ENCODE results near the gene ZC3H12C.
A peak's percentile ranks its signal among the peaks of the same experiment; 100 is the strongest.

Gene ZC3H12C

DNA sequence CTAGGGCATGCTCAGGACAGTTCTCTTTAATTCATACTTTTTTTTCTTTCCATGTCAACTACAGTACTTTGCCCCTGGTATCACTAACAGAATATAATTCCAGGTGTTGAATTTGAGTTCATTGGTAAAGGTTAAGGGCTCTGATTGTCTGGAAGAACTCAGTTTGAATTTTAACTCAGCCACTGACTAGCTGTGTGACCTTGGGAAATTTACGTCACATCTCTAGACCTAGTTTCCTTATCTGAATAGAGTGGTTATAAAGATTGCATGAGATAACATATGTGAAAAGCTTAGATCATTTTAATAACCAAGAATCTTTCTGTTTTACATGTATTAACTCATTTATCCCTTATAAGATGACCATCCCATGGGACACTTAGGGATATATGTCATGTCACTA is 15.8 kb upstream of the ZC3H12C start:
- DNase-seq (ENCODE audit: low spot score) = no peak

GRCh38 chr11:110077831-110078325 is 15.3 kb upstream of the ZC3H12C start:
- DNase-seq (ENCODE audit: low spot score) = no peak

DNA sequence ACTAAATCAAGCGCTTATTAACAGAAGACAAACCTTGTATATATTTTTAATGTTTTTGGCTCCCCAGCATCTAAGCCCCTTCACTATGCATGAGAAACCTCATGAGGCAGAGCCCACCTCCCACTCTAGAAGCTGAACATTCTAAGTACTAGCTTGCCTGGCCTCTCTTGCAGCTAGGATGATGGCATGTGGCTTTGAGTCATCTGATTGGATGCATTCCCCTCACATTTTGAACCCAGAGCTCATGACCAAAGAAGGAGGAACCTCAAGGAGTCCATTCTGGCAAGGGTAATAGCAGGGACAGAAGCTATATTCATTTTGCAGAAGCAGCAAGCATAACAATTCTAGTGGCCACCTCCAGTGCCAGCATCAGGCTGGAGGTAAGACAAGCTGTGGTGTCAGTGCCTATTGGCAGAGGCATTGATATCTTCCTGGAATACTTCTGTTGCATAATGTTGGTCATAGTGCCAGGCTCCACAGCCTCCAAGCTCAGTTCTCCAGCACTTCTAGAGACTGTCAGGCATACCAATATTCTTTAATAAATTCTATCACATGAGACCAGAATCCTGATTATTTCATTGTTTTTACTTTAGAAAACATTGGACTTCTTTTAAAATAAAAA is 14.2 kb upstream of the ZC3H12C start:
- no peak for DNase-seq (ENCODE audit: low spot score)

DNA sequence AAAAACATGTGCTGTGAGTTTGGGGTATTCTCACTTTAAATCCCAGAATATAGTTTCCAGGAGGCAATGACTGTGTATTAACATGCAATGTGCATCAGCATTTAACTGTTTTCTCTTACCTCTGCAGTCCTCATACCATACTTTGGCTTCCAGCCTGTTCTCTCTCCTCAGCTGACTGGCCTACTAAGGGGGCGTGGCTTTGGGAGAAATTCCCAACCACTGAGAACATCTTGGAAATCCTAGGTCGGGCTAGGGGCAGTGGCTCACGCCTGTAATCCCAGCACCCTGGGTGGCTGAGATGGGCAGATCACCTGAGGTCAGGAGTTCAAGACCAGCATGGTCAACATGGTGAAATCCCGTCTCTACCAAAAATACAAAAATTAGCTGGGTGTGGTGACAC is 13.5 kb upstream of the ZC3H12C start:
- DNase-seq (ENCODE audit: low spot score) = no peak

GRCh38 chr11:110081462-110082376 is 11.5 kb upstream of the ZC3H12C start:
- no peak for DNase-seq (ENCODE audit: low spot score)

DNA sequence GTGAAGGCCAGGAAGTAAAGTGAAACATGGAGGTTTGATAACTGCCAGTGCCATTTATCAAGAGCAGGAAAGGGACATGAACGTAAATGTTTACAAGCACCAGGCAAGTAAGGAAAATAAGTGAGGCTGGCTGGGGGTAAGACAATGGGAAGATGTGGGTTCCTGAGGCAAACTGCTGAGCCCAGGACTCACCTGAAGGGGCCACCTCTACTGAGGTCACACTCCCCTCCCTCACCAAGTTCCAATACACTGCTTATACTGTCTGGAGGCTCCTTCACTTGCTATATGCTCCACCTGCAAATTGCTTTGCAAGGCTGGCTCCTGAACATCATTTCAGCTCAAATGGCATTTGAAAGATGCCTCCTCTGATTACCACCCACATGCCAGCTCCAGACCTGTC is 10.3 kb upstream of the ZC3H12C start:
- DNase-seq (ENCODE audit: low spot score) = no peak

- no peak for DNase-seq (ENCODE audit: low spot score)
These were observed 7.8 kb upstream of the ZC3H12C start for GRCh38 chr11:110085255-110085838.

DNA sequence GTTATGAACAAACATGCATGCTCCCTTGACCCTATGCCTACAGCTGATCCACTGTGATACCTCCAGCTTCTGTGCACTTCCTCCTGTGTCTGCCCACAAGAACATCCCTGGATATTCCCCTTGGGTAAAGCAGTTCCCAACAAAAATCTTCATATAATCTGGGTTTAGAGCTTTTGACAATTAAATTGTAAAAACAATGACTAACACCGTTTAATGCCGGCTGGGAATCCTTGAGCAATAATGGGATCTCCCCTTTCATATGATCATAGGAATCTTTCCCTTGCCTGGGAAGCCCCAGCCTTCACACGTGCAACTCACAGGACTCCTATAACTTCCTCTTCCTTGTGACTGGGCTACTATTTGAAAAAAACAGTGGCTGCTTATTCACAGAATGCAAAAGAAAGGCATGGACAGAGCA is 6.3 kb upstream of the ZC3H12C start:
- DNase-seq (ENCODE audit: low spot score) = no peak

- no peak for DNase-seq (ENCODE audit: low spot score)
These were observed 5.2 kb upstream of the ZC3H12C start for GRCh38 chr11:110087812-110088534.

- no peak for DNase-seq (ENCODE audit: low spot score)
These were observed 4.5 kb upstream of the ZC3H12C start for GRCh38 chr11:110088535-110089344.

GRCh38 chr11:110089617-110090282 is 3.4 kb upstream of the ZC3H12C start:
- no peak for DNase-seq (ENCODE audit: low spot score)

DNA sequence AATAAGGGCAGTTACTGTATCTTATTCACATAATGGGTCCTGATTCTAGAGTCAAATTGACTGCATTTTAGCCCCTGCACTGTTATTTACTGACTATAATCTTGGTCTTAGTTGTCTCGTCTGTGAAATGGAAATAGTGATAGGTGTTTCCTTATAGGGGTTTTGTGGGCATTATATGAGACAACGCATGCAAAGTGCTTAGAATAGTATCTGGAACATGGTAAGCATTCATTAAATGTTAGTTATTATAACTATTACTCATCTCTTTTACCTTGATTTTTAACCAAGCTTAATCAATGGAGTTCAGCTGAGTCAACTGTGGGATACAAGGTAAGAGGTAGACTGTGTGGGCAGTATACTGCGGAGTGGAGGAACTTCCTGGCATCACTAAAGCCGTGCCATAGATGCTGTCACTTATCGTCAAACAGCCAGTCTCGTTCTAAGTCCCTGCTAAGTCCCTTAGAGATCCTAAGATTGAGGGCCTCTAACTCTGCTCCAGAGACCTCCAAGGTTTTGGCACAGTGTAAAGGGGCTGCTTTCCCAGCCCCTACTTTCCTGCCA is 2.6 kb upstream of the ZC3H12C start:
- no peak for DNase-seq (ENCODE audit: low spot score)

- DNase-seq (ENCODE audit: low spot score) = no peak
These were observed 1.1 kb upstream of the ZC3H12C start for GRCh38 chr11:110092111-110092514.

DNA sequence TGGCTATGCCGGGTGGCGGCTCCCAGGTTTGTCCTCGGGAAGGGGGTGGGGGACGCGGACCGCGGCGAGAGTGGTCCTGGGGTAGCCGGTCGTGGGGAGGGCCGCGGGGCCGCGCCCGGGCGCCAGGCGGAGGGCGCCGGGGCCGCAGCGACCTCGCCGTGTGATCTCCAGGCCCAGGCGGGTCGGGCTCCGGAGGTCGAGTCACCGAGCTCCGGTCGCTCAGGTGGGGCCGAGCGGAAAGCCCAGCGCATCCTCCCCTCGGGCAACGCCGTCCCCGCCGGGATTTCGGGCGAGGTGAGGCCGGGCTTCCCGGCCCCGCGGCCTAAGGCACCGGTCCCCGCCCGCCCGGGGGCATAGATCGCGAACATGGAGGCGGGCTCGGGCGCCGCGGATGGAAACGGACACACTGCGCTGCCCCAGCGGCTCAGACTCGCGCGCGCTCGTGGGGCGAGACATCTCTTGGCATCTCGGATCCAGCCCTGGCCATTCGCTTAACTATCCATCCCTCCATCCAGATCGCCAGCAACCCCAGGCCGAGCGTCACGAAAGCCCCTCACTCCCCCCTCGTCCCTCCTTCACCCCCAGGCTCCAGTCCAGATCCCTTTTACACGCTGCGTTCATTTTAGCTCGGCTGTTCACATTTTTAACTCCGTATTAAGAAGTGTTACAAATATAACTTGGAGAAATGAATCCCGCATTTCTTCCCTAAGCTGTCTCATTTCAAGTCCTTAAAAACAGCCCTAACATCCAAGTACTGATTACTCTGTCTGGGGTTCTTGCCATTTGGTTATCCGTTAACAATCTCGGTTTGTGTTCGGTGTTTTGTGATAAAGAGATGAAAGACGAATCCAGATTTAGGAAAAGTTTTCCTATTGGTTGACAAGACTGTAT is 460 bp downstream of the ZC3H12C start:
- peak; percentile 46 for DNase-seq (ENCODE audit: low spot score)

DNA sequence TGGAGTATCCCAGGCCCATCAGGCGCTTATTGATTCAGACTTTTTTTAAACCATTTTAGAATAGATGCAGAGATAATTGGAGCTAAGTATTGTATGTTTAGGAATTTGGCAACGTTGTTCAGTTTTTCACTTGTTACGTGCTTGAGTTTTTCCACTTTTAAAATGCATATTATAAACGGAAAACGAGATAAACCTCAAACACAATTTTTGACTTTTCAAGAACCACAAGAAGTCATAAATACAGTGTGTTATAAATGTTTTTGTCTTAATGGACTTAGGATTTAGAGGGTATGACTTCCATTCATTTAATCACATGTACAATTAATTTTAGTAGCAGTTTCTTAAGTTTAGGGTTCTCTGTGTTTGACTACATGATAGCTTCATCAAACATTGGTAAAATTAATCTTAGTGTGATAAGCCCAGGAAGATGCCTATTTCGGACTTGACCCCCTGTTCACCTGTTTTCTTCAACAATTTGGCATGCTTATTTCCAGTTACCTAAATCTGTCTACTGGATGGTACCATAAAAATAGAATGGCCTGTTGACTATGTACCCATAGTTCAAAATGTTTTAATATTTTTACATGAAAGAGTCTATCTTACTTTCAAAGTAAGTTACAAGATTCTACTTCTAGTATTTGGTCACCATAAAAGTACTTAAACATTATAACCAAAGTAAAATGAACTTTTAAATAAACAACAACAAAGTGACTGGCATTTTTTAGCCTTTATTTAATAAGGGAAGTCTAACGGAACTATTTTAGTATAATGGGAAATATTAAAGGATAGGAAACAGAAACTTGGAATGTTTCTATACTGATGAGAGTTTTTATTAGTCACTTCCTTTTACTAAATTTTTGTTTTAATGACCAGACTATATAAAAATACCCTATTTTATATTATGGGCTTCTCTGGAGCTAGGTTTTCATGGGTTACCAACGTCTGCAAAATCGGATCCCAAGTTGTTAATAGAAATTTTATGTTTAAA is 1.4 kb downstream of the ZC3H12C start:
- no peak for DNase-seq (ENCODE audit: low spot score)

DNA sequence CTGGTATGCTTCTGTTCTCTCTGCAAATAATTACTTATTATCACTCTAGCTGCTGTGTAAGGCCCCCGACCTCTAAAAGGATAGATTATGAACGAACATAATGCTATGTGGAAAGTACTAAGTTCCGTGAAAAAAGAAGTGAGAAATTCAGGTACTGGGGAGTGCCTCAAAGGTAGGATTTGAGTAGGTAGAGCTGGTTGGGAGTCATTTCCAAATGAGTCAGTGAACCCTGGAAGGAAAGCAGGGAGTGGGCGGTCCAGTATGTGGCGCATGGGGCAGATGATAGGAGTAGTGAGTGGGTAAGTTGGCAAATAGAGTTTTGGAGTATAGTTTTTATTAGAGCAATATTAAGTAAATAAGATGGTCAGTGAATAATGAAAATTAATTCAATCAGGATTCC is 2.4 kb downstream of the ZC3H12C start:
- no peak for DNase-seq (ENCODE audit: low spot score)

DNA sequence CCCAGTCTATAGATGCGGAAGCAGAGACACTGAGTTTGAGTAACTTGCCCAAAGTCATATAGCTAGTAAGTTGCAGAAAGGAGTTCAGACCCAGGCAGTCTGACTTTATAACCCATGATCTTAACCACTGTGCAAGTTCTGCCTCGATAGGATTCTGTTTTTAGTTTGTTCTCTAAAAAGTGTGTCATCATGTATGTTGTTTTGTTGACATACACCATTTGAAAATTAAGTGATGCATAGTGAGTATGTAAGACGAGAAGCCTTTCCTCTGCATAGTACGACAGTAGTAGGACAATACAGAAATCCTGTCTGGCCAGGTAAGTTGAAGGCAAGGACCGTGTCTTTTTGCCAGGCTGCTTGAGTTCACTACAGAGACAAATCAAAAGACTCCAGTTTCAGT is 3.3 kb downstream of the ZC3H12C start:
- DNase-seq (ENCODE audit: low spot score) = no peak

- no peak for DNase-seq (ENCODE audit: low spot score)
These were observed 4.3 kb downstream of the ZC3H12C start for GRCh38 chr11:110097459-110098012.

Measured in iPS-NIHi11 (cell line).